HFFc6 (cell line): ENCODE measurements around the gene HIPK2. TPM values are rescaled to one million over a fixed set of nuclear protein-coding genes. Genes with fewer than 3 reads are reported as not detected.
A peak's percentile ranks its signal among the peaks of the same experiment; 100 is the strongest.

Source experiments
- DNase-seq: peaks from one replicate; pipeline ENCODE4 v3.0.0-alpha.2; 2018
- H3K27ac Mint-ChIP-seq: 2 replicates; pipeline ENCODE4 v1.8.0; 2020; ENCODE audit warnings: mild to moderate bottlenecking, mixed read lengths
- H3K27me3 Mint-ChIP-seq: 2 replicates; pipeline ENCODE4 v1.8.0; 2021; ENCODE audit warnings: mild to moderate bottlenecking, moderate library complexity, mixed read lengths; ENCODE audit not compliant: insufficient read depth
- H3K36me3 Mint-ChIP-seq: 2 replicates; pipeline ENCODE4 v1.8.0; 2021; ENCODE audit warnings: low read depth, mixed read lengths
- H3K4me1 Mint-ChIP-seq: 2 replicates; pipeline ENCODE4 v1.8.0; 2020; ENCODE audit warnings: low read depth, mixed read lengths
- H3K4me3 Mint-ChIP-seq: 2 replicates; pipeline ENCODE4 v1.8.0; 2020; ENCODE audit warnings: mild to moderate bottlenecking, moderate library complexity, mixed read lengths
- H3K9me3 Mint-ChIP-seq: 2 replicates; pipeline ENCODE4 v1.8.0; 2020; ENCODE audit warnings: mild to moderate bottlenecking, mixed read lengths
- total RNA-seq, 6 experiments: library from RNA; stranded (reverse); fragmentation: NEBNext Ultra II Directional; extraction: Animal tissue kit (Norgen Biotek cat#: 25700); gene quantifications; 2 replicates in 1 of 6; 3 replicates in 5 of 6; pipeline ENCODE4 v1.2.3, GENCODE V29; 2021
- TF ChIP-seq, protein P1 (sequence below): fragments of 200-600 bp; sonication (generic); IDR thresholded peaks from 2 replicates; pipeline ENCODE4 v1.5.0; 2021; ENCODE audit warnings: antibody characterized with exemption, mild to moderate bottlenecking

The HIPK2 gene
- total RNA-seq, 6 experiments from 2014 or later, result 14.6 to 33.4 (median 31.4) TPM

DNA sequence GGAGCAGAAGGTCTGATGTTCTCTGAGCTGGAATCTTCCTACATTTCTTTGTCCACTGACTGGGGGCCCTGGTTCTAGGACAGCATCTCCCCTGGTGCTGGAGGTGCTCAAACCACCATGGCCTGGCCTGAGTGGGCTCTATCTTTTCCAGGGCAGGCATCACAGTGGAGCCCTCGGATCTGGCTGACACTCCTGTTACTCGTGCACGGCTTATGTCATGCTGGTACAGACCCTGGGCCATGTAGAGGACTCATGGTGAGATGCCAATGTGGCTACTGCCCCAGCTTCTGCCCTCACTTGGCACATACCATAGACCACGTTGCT, 96.0 kb downstream of the HIPK2 start:
- TF ChIP-seq, protein P1, sequence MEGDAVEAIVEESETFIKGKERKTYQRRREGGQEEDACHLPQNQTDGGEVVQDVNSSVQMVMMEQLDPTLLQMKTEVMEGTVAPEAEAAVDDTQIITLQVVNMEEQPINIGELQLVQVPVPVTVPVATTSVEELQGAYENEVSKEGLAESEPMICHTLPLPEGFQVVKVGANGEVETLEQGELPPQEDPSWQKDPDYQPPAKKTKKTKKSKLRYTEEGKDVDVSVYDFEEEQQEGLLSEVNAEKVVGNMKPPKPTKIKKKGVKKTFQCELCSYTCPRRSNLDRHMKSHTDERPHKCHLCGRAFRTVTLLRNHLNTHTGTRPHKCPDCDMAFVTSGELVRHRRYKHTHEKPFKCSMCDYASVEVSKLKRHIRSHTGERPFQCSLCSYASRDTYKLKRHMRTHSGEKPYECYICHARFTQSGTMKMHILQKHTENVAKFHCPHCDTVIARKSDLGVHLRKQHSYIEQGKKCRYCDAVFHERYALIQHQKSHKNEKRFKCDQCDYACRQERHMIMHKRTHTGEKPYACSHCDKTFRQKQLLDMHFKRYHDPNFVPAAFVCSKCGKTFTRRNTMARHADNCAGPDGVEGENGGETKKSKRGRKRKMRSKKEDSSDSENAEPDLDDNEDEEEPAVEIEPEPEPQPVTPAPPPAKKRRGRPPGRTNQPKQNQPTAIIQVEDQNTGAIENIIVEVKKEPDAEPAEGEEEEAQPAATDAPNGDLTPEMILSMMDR, result no peak
- peak overlapping the region; percentile 69 for H3K4me3 Mint-ChIP-seq
- H3K27ac Mint-ChIP-seq, result peak overlapping the region; percentile 98
- H3K27me3 Mint-ChIP-seq, result no peaks in the 10 kb centered on the region
- peaks cover 25% of the 10 kb centered on the region for H3K9me3 Mint-ChIP-seq
- peaks cover 71% of the 10 kb centered on the region for H3K4me1 Mint-ChIP-seq
- DNase-seq, result no peak
- peaks cover 41% of the 10 kb centered on the region for H3K36me3 Mint-ChIP-seq

DNA sequence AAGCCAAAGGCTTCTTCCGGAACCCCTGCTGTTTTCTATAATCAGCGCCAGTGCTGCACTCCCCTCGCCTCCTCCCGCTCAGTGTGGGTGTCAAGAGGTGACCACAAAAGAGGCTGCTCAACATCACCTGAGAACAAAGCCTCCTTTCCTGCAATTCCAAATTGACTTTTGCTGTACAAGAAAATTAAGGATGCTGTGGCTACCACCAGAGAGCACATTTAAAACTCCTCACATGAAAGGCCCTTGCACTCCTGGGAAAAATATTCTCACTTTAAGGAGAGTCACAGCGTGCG, 96.4 kb downstream of the HIPK2 start:
- TF ChIP-seq, protein P1, result no peak
- no peak for DNase-seq
- Mint-ChIP-seq H3K4me1 (peaks cover 69% of the 10 kb centered on the region), H3K27ac (peak overlapping the region; percentile 98), H3K27me3 (no peaks in the 10 kb centered on the region), H3K4me3 (peak overlapping the region; percentile 69), H3K36me3 (peaks cover 37% of the 10 kb centered on the region), H3K9me3 (peaks cover 22% of the 10 kb centered on the region)

DNA sequence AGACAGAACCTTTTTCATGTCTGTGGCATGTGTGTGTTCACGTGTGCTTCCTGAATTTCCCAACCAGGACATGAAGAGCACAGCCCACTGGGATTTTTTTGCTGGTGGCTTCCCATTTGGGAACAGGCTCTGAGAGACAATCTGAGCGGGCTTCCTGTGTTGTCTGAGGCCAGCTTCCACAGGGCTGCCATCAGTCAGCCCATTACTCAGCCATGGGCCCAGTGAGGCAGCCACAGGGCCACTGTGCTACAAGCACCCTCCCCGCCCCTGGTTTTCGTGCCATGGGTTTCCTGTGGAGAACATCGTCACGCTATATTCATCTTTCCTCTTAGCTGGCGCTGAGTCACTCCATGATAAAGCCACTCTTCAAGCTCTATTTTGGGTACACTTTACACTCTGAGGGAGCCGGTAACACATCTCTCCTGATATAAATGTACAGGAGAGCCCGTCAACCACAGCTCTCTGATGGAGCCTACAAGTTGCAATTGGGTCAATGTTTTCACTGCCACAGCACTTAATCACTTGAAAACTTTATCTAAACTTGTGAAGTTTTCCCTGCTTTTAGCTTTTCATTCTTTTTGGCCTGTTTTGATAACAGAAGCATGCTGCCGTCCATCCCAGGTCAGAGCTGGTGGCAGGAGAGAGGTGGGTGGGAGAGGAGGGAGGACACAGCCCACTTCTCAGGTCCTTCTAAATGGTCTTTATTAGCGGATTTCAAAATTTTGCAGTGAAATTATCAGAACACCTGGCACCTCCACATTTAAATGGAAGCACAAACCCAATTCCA, 96.9 kb downstream of the HIPK2 start:
- Mint-ChIP-seq H3K9me3 (peaks cover 16% of the 10 kb centered on the region), H3K27ac (peak overlapping the region; percentile 98), H3K27me3 (no peaks in the 10 kb centered on the region), H3K4me3 (peak overlapping the region; percentile 69), H3K4me1 (peaks cover 72% of the 10 kb centered on the region), H3K36me3 (peaks cover 32% of the 10 kb centered on the region)
- DNase-seq, result peak; percentile 95
- TF ChIP-seq, protein P1, result no peak

DNA sequence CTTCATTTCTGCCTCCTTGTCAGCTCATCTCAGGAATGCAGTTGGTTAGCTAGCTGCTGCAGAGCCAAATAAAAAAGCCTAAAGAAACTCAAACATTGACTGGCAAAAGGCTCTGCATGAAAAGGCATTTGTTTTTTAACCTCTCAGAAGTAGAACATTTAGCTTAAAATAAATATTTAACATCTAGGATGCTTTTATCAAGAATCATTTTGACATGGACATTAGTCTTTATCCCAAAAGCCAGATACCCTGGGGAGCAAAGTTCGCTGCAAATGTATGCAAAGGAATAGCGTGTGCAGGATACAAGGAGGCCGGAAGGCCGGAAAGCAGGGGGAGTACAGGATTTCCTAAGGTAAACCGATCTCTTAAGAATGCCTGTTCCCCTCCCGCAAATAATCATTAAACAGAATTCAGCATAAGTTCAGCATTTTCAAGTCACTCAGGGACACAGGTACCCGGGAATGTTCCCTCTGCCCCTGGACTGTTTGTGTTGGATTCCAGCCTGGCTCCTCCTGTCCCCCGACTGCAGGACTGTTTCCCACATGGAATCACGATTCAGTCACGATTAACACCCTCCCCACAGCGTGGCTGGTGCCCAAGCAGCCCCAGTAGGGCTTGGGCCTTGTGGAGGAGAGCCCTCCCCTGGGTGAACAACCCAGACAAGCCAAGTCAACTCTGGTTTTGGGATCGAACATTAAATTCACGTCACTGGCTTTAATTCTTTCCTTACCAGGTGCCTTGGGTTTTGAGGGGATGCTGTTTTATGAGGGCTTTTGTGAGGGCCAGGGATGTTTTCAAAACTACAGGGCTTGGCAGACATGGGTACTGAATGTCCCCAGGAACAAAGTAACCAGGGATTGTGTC, 97.8 kb downstream of the HIPK2 start:
- H3K27ac Mint-ChIP-seq, result peak overlapping the region; percentile 98
- H3K27me3 Mint-ChIP-seq, result no peaks in the 10 kb centered on the region
- H3K36me3 Mint-ChIP-seq, result peaks cover 25% of the 10 kb centered on the region
- DNase-seq, result peak; percentile 13
- peaks cover 78% of the 10 kb centered on the region for H3K4me1 Mint-ChIP-seq
- TF ChIP-seq, protein P1, result no peak
- H3K4me3 Mint-ChIP-seq, result peak overlapping the region; percentile 69; the same call in 1 of the 2 replicates
- H3K9me3 Mint-ChIP-seq, result peaks cover 7% of the 10 kb centered on the region

DNA sequence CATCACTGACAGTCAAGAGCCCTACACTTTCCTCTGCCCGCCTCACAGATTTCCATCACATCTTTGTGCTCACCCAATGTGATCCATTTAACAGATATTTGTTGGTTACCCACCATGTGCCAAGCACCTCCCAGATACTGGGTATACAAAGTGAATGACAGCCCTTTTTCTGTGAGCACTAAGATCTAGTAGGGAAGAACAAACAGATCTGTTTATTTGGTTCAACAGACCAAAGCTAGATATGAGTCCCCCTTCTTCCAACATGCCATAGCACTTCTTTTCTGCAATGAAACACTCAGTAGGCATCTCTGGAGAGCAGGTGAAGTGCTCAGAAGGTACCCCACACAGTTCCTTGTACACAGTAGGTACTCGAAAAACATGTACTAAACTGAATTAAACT, 101.4 kb downstream of the HIPK2 start:
- peaks cover 4% of the 10 kb centered on the region; the same call in 1 of the 2 replicates for H3K9me3 Mint-ChIP-seq
- no peak overlapping the region for H3K27ac Mint-ChIP-seq
- DNase-seq, result no peak
- no peak overlapping the region for H3K4me3 Mint-ChIP-seq
- TF ChIP-seq, protein P1, result no peak
- H3K36me3 Mint-ChIP-seq, result peaks cover 27% of the 10 kb centered on the region
- no peaks in the 10 kb centered on the region; the same call in 1 of the 2 replicates for H3K27me3 Mint-ChIP-seq
- H3K4me1 Mint-ChIP-seq, result peaks cover 66% of the 10 kb centered on the region
